ENCODE measurements around the gene ARHGAP26.
"Not testable (repeated sequence)": the region's sequence is repeated elsewhere in the genome, so short reads cannot be mapped to it uniquely, and the experiment has no call there.

Gene ARHGAP26

DNA sequence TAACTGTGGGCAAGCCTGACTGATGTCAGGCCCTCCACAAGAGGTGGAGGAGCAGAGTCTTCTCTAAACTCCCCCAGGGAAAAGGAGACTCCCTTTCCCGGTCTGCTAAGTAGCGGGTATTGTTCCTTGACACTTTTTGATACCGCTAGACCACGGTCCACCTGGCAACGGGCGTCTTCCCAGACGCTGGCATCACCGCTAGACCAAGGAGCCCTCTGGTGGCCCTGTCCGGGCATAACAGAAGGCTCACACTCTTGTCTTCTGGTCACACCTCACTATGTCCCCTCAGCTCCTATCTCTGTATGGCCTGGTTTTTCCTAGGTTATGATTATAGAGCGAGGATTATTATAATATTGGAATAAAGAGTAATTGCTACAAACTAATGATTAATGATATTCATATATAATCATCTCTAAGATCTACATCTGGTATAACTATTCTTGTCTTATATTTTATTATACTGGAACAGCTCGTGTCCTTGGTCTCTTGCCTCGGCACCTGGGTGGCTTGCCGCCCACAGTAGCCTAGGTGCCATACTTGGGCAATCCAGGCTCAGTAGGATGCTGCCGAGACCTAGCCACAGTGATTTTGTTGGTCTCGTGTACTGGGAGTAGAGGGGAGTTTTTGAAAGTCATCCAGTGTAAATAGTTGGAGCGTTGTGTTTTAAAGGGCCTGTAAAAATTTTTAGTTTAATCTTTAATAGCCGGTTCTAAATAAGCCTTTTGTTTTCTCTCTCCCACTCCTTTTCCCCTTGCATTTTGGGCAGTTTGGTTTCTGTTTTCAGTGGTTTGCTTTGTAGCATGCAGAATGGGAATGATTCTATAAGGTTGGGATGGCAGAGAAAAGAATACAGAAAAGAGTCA, 195.3 kb downstream of the ARHGAP26 start:
- DNase-seq (ENCODE audit: low spot score) = not testable (repeated sequence)

GRCh38 chr5:142966121-142966420, 195.9 kb downstream of the ARHGAP26 start:
- no peak for DNase-seq (ENCODE audit: low spot score)

GRCh38 chr5:142969186-142969585, 199.0 kb downstream of the ARHGAP26 start:
- DNase-seq (ENCODE audit: low spot score) = no peak

DNA sequence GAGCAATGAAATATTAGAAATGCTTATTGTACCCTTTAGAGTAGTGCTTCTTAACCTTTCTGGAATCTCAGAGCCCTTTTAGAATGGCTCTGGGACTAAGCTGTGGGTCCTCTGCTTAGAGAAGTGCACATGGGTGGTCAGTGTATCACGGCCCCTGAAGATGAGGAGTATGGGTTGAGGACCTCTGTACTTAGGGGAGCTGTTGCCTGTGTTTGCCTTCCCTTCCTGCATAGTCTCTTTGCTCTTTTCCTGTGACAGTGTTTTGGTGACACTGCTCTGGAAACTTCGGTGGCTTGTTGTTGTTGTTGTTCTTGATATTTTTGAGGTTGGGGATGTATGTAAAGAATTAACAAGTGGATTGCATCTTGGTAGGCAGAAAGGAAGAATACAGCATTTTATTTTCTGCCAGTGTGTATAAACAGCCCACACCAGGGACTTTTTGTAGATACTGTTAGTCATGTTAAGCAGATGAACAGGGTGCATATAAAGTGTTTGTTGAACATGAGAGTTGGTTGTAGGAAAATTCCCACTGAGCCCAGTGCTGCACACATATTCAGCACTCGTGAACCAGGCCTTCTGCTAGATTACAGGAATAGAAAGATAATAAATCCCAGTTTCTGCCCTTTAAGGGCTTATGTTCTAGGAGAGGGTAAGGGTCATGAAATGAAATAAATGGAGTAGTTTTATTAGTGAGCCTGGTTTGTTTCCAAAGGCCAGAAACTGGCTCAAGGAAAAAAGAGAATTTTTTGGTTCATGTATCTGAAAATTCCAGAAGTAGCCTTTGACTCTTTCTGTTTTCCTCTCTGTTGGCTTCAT, 199.7 kb downstream of the ARHGAP26 start:
- DNase-seq (ENCODE audit: low spot score) = no peak

DNA sequence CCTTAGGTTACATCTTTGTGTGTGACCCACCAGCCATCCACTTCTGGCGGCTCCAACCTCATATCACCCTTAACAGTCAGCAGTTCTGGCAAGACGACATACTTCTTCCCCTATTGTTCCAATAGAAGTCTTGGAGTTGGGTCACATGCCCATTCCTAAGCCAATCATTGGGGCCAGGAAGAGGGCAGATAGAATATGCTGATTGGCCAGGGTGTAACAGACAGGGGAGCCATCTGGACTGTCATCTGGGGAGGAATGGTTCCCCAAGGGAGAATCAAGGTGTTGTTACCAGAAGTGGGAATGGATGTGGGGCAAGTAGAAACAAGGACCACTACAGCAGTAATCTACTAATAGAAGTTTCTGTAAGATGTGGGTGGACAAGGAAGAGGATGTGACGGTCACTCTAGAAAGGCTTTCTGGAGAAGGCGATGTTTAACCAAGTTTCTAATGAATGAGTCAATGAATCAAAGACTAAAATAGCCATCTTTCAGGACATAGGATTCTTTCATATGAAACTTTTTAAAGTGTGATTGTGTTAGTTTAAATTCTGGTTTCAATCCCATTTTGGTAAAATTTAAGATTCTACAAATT, 200.4 kb downstream of the ARHGAP26 start:
- DNase-seq (ENCODE audit: low spot score) = no peak

GRCh38 chr5:142971303-142972013, 201.3 kb downstream of the ARHGAP26 start:
- no peak for DNase-seq (ENCODE audit: low spot score)

- DNase-seq (ENCODE audit: low spot score) = no peak
These were observed 201.9 kb downstream of the ARHGAP26 start for GRCh38 chr5:142972064-142972570.

DNA sequence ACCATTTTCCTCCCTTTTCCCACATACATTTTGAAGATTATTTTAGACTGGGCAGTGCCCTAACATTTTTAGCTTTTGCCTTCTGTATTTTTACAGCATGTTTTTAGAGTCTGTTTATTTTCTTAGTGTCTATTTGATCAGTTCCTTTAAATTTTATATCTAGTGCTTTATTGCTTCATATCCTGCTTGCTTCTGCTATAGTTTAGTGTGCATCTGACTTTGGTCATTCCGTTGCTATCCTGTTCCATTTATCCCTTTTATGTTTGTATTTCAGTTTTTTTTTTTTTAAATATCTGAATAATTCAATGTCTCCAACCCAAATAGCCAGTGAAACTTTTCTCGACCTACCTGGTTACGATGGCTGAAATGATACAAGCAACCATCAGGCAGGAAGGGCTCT, 203.8 kb downstream of the ARHGAP26 start:
- no peak for DNase-seq (ENCODE audit: low spot score)

GRCh38 chr5:142974409-142974808, 204.2 kb downstream of the ARHGAP26 start:
- no peak for DNase-seq (ENCODE audit: low spot score)

GRCh38 chr5:142976861-142977260, 206.7 kb downstream of the ARHGAP26 start:
- no peak for DNase-seq (ENCODE audit: low spot score)

GRCh38 chr5:142977363-142978051, 207.3 kb downstream of the ARHGAP26 start:
- DNase-seq (ENCODE audit: low spot score) = no peak

- DNase-seq (ENCODE audit: low spot score) = no peak
These were observed 208.1 kb downstream of the ARHGAP26 start for GRCh38 chr5:142978252-142978651.

- no peak for DNase-seq (ENCODE audit: low spot score)
These were observed 208.5 kb downstream of the ARHGAP26 start for GRCh38 chr5:142978726-142979125.

GRCh38 chr5:142979636-142980035, 209.5 kb downstream of the ARHGAP26 start:
- no peak for DNase-seq (ENCODE audit: low spot score)

DNA sequence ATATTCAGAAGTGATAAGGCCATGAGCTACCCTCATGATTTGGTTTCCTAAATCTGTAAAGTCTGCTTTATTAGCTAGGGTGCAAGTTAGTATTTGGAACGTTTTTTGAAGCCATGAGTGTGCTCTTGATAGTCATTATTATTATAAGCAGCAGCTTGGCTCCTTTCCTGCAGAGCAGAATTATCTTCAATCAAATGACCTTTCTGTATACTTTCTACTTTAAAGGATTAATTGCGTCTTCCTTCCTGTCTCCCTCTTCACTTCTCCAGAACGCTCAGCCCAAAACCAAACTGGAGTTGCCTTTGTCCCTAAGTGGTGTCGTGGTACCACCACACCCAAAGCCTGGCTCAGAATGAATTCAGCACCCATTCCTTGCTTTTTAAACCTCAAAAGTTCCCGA, 211.3 kb downstream of the ARHGAP26 start:
- no peak for DNase-seq (ENCODE audit: low spot score)

GRCh38 chr5:142981886-142982820, 212.0 kb downstream of the ARHGAP26 start:
- DNase-seq (ENCODE audit: low spot score) = peak; percentile 18

- peak; percentile 36 for DNase-seq (ENCODE audit: low spot score)
These were observed 212.6 kb downstream of the ARHGAP26 start for GRCh38 chr5:142982821-142983200.

DNA sequence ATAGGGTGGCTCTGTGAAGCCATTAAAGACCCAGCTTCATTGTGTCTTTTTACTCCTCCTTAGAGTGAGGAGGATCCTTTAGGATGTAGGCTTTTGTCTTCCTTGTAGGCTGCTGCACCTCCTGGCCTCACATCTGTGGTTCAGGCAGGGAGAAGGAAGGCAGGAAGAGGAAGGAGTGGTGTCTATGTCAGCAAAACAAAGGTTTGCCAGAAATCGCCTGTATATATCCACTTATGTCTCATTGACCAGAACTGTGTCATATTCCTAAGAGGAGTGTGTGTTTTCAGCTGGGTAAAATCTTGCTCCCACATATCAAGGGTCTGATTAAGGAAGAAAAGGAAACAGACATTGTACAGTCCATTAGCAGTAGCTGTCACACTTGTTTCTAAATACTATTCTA, 213.8 kb downstream of the ARHGAP26 start:
- no peak for DNase-seq (ENCODE audit: low spot score)

DNA sequence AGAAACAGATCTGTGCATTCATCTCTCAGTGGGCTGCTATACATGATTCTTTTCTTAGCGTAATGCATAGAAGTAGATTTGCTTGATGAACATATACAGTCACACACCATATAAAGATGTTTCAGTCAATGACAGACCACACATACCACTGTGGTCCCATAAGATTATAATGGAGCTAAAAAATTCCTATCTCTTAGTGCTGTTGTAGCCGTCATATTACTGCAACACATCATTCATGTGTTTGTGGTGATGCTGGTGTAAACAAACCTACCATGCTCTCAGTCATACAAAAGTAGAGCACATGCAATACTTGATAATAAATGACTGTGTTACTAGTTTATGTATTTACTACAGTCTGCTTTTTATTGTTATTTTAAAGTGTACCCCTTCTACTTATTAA, 214.3 kb downstream of the ARHGAP26 start:
- no peak for DNase-seq (ENCODE audit: low spot score)

GRCh38 chr5:142989270-142989669, 219.1 kb downstream of the ARHGAP26 start:
- not testable (repeated sequence) for DNase-seq (ENCODE audit: low spot score)

Measured in HuH-7 (cell line).